ENCODE results near the gene UBR4. TPM values are rescaled to one million over a fixed set of nuclear protein-coding genes. Genes with fewer than 3 reads are reported as not detected.

Gene UBR4
- total and polyA plus RNA-seq, 12 donors, result 82.3 to 278 (median 119) TPM

DNA sequence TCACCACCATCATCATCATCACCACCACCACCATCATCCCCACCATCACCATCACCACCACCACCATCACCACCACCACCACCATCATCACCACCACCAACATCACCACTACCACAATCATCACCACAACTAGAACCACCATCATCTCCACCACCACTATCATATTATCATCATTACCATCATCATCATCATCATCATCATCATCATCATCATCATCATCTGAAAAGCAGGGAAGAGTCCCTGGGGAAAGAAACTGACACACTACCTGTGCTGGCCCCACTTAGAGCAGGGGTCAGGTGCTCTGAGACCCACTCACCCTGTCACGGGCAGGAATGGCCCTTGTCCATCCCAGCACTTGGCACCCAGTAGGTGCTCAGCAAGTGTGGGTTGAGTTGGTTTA, 148.7 kb downstream of the UBR4 start:
- no peaks in the 10 kb centered on the region for H3K36me3 ChIP-seq (replicated peaks in 1 of 2)
- no peaks in the 10 kb centered on the region for H3K4me1 ChIP-seq (replicated peaks in 1 of 2)
- no peak overlapping the region for H3K27ac ChIP-seq
- TF ChIP-seq POLR2A (IDR thresholded peaks at IDR 0.05), result no peak
- H3K4me3 ChIP-seq, result no peak overlapping the region
- H3K9me3 ChIP-seq (replicated peaks in 1 of 3), result no peaks in the 10 kb centered on the region
- intact Hi-C loops (cut with DNase I), result no loop called here
- 90 to 100% (median 96%) methylated on average over 1 of the region's 1 CpG for WGBS, 4 donors
- DNase-seq, result no peak
- no peaks in the 10 kb centered on the region for H3K27me3 ChIP-seq

DNA sequence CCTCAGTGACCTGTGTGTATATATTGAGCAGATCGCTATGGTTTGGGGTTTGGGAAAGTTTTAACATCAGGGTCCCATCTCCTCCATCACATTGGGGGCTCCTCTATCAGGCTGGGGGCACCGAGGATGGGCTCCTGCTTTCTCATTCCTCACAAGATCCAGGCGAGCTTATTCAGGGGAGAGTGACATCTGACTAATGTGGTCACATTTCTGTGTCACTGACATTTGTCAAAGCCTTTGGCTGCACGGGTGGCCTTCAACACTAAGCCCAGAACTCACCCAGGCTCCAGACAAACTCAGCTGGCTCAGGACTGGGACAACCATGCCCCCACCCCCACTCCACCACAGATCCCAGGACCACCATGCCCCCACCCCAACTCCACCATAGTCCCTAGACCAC, 150.3 kb downstream of the UBR4 start:
- TF ChIP-seq, protein P1, sequence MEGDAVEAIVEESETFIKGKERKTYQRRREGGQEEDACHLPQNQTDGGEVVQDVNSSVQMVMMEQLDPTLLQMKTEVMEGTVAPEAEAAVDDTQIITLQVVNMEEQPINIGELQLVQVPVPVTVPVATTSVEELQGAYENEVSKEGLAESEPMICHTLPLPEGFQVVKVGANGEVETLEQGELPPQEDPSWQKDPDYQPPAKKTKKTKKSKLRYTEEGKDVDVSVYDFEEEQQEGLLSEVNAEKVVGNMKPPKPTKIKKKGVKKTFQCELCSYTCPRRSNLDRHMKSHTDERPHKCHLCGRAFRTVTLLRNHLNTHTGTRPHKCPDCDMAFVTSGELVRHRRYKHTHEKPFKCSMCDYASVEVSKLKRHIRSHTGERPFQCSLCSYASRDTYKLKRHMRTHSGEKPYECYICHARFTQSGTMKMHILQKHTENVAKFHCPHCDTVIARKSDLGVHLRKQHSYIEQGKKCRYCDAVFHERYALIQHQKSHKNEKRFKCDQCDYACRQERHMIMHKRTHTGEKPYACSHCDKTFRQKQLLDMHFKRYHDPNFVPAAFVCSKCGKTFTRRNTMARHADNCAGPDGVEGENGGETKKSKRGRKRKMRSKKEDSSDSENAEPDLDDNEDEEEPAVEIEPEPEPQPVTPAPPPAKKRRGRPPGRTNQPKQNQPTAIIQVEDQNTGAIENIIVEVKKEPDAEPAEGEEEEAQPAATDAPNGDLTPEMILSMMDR (IDR thresholded peaks at IDR 0.05), result no peak
- no peak for TF ChIP-seq POLR2A (IDR thresholded peaks at IDR 0.05)
- intact Hi-C loops (cut with DNase I), result no loop called here
- 35 to 61% (median 46%) methylated on average over 3 to 4 of the region's 4 CpGs for WGBS, 4 donors

DNA sequence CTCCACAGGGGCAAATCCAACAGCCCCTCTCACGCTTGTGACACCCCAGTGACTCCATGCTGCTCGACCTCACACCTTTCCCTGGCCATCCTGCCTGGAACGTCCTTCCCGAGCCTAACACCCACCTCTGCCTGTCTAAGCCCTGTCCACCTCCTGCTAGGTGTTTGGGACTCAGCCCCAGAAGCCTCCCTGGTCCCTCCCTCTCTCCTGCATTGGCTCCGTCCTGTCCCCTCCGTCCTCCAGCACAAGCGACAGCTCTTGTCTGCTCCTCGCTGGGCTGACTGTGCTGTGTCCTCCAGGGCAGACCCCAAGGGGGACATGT, 151.6 kb downstream of the UBR4 start:
- no peaks in the 10 kb centered on the region for H3K4me1 ChIP-seq (replicated peaks in 1 of 2)
- WGBS, 4 donors, result 62 to 84% (median 73%) methylated on average over 8 of the region's 8 CpGs
- no peak for TF ChIP-seq POLR2A (IDR thresholded peaks at IDR 0.05)
- TF ChIP-seq, protein P1 (IDR thresholded peaks at IDR 0.05), result no peak
- no peak overlapping the region for H3K27ac ChIP-seq
- no peaks in the 10 kb centered on the region for H3K9me3 ChIP-seq (replicated peaks in 1 of 3)
- intact Hi-C loops (cut with DNase I), result no loop called here
- H3K27me3 ChIP-seq, result no peaks in the 10 kb centered on the region
- H3K4me3 ChIP-seq, result no peak overlapping the region
- no peaks in the 10 kb centered on the region for H3K36me3 ChIP-seq (replicated peaks in 1 of 2)
- no peak for DNase-seq

More for the DNA sequence above, 150.3 kb downstream of the UBR4 start:
- Histone ChIP-seq H3K27me3 (no peaks in the 10 kb centered on the region), H3K4me1 (replicated peaks in 1 of 2) (no peaks in the 10 kb centered on the region), H3K36me3 (replicated peaks in 1 of 2) (no peaks in the 10 kb centered on the region), H3K27ac (no peak overlapping the region), H3K4me3 (no peak overlapping the region), H3K9me3 (replicated peaks in 1 of 3) (no peaks in the 10 kb centered on the region)
- peak in 2 of 7 donors; percentile 37 to 47 for DNase-seq

DNA sequence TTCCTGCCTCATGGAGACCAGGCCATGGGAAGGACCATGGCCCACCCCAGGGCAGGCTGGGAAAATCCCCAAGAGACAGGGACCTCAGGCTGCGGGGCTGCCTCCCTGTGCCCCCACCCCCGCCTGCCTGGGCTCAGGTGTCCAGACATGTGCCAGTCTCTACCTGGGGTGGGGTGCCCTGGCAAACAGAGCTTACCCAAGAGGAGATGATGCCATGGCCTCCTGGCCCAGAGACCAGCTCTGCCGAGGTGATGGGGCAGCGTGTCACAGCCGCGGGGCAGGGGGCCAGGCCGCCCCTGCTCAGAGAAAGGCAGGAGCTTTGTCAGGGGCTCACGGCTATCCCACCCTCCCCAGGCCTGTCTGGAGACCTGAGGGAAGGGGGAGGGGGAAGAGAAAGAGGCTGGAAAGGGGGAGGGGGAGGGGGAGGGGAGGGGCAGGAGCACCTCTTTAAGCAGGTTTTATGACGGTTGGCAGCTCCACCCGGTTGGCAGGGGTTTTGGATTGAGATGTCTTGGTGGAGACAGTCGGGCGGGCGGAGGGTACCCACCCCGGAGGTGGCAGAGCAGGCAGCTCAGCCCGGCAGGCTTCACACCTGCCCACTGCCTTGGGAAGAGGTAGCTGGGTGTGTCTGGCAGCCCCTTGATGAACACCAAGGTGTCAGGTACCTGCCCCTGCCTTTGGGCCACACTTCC, 152.1 kb downstream of the UBR4 start:
- intact Hi-C loops (cut with DNase I), result no loop called here
- 68 to 84% (median 74%) methylated on average over 6 to 15 of the region's 15 CpGs for WGBS, 4 donors
- Histone ChIP-seq H3K36me3 (replicated peaks in 1 of 2) (no peaks in the 10 kb centered on the region), H3K9me3 (replicated peaks in 1 of 3) (no peaks in the 10 kb centered on the region), H3K4me1 (replicated peaks in 1 of 2) (no peaks in the 10 kb centered on the region), H3K27ac (no peak overlapping the region), H3K27me3 (no peaks in the 10 kb centered on the region), H3K4me3 (no peak overlapping the region)
- no peak for TF ChIP-seq POLR2A (IDR thresholded peaks at IDR 0.05)
- TF ChIP-seq, protein P1 (IDR thresholded peaks at IDR 0.05), result no peak
- DNase-seq, result no peak

DNA sequence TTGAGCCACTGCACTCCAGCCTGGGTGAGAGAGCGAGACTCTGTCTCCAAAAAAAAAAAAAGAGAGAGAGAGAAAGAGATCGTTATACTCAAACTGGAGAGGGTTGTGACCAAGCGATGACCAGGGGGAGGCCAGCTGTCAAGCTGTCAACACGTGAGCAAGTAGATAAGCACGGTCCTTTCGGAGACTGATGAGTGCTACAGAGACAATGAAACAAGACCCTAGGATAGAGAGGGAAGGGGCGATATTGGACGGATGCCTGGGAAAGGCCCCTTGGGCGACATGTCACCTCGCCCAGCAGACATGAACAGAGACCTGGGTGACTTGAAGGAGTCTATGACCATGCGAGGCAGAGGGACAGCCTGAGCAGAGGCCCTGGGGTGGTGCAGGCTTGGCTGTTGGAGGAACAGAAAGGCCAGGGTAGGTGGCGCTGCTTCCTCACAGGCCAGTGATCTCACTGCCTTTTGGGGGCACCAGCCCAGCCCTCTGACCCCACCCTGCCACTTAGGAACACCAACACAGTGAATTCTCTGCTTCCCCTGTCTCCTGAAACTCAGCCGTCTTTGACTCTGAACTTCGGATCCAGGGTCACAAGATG, 152.8 kb downstream of the UBR4 start:
- Histone ChIP-seq H3K4me1 (replicated peaks in 1 of 2) (no peaks in the 10 kb centered on the region), H3K9me3 (replicated peaks in 1 of 3) (no peaks in the 10 kb centered on the region), H3K27ac (no peak overlapping the region), H3K27me3 (no peaks in the 10 kb centered on the region), H3K36me3 (replicated peaks in 1 of 2) (no peaks in the 10 kb centered on the region), H3K4me3 (no peak overlapping the region)
- DNase-seq, result no peak
- 80 to 94% (median 87%) methylated on average over 13 to 14 of the region's 14 CpGs for WGBS, 4 donors
- TF ChIP-seq POLR2A (IDR thresholded peaks at IDR 0.05), result no peak
- TF ChIP-seq, protein P1 (IDR thresholded peaks at IDR 0.05), result no peak
- intact Hi-C loops (cut with DNase I), result no loop called here
